ENCODE measurements around the gene SCMH1.

DNA sequence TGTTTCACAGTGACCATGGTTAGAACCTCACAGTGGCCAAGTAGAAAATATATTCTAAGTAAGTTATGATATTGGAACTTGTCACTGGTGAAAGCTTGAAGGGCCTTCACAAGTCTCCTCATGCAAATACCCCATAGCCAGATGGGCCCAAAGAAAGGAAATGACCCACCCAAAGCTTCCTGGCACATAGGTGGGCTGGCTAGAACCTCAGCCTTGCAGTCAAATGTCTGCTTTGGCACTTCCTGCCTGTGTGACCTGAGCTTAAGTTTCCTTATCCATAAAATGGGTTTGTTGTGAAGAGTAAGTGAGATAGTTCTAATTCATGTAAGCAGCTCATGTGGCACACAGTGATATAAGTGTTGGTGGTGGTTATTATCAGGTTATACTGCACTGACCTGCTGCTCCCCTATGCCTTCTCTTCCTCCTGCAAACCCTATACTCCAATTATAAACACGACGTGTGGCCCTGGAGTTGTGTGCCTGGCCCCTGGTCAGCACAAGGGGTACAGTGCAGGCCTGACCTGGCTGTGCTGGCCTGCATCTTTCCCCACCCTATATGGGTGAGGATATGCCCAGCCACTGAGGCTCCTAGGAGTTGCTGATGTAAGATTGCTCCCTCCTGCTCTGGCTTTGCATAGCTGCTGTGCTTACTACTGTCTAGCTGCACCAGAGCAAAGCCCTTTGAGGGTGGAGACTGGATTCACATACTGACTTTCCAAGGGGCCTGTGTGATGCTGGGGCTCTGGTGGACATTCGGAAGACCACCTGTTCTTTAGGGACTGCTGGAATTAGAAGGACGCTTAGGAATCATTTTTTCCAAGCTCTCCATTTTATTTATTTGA, 215.9 kb downstream of the SCMH1 start:
- TF ChIP-seq CTCF (IDR thresholded peaks at IDR 0.05; ENCODE audit: insufficient read depth, low read length, poor library complexity, severe bottlenecking) = no peak
- no peak for TF ChIP-seq EZH2phosphoT487 (conservative IDR thresholded peaks at IDR 0.05; ENCODE audit: low read length)
